NCI-H2107 (cell line): ENCODE measurements around the gene ARMCX4.
A peak's percentile ranks its signal among the peaks of the same experiment; 100 is the strongest.
"Not testable (repeated sequence)": the region's sequence is repeated elsewhere in the genome, so short reads cannot be mapped to it uniquely, and the experiment has no call there.

Source experiments
- DNase-seq: peaks from one replicate; lab custom pipeline; 2025; lab: John Stamatoyannopoulos, UW

Gene ARMCX4

DNA sequence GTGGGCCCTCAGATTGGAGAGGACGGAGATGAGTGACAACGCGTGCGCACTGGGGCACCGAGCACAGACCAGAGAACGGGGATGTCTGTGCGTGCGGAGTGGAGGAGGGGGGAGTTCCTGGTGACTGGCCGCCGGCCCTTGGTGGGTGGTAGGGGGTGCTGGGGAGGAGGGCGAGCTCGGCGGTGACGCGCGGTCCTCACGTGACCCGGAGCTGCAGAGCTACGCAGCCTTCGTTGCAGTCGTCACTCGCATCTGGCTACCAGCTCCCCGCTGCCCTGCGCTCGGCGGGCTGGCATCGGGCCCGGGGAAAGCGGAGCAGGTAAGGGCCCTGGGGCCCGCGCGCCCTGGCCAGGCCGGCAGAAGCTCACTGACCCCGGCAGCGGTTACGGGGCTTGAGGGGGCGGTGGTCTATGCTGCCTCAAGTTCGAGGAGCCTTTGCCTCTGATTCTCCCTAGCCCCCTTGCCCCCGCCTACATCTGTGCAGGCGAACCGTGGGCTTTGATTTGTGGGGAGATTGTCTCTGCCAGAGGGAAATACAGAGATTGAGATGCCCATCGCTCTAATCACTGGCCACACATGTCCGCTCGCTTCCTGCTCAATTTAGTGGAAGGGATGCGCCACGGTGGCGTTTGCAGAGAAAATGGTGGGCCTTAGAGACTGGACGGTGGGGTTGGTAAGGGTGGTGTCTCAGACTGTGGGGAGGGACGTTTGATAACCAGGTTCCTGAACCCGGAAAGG, at the start of gene ARMCX4:
TSS of gene ARMCX4 (plus strand) at position 245 of the 738 bp plus-strand sequence. CDS start 3,134 bp downstream, outside the sequence.
- DNase-seq: peak; percentile 48

DNA sequence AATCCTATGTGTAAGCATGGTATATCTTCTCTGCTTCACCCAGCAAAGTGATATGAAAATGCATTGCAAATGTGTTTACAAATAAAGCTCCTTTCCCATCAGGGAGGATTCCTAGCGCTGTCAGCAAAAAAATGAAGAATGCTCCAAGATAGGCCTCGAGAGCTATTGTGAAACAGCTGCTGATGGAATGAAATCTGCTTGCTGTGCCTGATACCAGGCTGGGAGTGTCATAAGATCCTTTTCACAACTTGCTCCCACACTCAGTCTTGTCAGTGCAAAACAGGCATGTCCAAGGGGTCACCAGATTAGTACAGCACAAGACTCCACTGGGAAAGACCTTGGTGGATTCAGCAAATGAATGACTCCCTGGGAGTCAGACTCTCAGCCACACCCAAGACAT, 43.2 kb upstream of the ARMCX4 start:
- DNase-seq: no peak

- DNase-seq: no peak
Observed at GRCh38 chrX:101449279-101449678, 36.0 kb upstream of the ARMCX4 start.

DNA sequence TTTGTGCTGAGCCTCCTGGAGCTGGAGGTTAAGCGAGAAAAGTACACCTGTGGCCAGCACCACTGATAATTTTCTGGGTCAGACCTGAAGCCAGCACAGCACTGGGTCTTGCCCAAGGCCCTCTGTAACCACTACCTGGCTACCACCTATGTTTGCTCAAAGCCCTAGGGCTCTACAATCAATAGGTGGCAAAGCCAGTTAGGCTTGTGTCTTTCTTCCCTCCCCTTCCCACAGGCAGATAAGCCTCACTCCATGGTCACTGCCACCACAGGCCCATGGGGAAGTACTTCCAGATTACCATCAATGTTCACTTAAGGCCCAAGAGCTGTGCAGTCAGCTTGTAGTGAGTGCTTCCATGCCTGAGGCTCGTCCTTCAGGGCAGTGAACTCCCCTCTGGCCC, 35.2 kb upstream of the ARMCX4 start:
- DNase-seq: no peak

- DNase-seq: no peak
Observed at GRCh38 chrX:101450961-101451360, 34.3 kb upstream of the ARMCX4 start.

DNA sequence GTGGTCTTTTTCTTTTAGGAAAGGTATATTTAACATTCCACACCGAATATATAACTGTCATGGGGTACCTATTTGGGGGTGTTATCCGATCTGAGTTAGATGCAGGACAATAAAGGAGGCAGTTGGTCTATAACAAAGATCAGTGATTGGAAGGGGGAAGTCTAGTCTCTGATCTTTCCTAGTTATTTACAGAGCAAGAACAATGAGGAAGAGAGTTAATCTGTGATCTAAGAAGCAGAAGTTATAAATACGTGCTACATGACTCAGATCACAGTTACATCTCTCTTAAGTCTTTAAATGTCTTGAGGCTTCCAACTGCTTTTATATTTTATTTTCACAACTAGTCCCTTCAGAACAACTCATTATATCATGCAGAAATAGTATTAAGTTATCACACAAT, 33.2 kb upstream of the ARMCX4 start:
- no peak for DNase-seq

DNA sequence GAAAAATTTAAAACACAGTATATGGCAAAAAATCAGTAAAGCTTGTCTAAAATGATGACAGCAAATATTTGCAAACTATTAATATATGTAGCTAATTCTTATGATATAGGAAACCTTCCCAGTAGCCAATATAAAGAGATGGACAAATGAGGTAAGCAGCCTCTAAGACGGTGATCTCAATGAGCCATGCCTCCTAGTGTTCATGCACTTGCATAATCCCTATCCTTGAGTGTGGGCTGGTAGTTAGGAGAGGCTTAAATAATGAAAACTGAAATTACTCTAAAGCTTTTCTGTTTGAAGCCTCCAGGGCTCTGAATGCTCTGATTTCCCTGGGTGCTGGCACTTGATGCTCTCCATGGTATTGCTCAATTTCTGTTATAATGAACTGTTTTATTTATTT, 24.6 kb upstream of the ARMCX4 start:
- DNase-seq: no peak

GRCh38 chrX:101462892-101463291, 22.4 kb upstream of the ARMCX4 start:
- peak; percentile 47 for DNase-seq

DNA sequence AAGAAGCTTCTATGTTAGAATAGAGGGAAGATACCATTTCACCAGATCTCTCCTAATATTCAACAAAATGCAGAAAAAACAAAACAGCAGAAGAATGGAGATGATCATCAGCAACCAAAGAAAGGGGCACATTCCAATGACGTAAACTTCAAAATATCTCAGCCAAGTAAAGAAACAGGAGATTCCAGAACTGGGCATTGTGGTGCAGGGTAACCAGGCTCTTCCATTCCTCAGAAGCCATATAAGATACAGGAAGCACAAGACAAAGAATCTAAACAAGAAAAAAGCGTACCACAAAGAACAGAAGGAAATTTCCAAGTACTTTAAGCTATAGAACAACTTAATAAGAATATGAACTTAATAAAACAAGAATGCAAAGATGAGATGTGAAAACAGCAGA, 6.9 kb upstream of the ARMCX4 start:
- DNase-seq: no peak

DNA sequence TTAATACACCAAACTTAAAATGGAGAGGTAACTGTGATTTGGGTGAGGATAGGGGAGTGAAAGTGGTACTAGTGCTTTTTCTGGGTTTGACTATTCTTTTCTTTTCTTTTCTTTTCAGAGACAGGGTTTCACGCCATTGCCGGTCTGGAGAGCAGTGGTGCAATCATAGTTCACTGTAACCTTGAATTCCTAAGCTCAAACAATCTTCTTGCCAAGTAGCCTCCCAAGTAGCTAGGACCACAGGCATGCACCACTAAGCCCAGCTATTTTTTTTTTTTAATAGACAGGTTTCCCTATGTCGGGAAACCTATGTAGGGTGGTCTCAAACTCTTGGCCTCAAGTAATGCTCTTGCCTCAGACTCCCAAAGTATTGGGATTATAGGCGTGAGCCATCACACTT, 3.0 kb upstream of the ARMCX4 start:
- DNase-seq: no peak

- no peak for DNase-seq
Observed at GRCh38 chrX:101483705-101484104, 1.6 kb upstream of the ARMCX4 start.

DNA sequence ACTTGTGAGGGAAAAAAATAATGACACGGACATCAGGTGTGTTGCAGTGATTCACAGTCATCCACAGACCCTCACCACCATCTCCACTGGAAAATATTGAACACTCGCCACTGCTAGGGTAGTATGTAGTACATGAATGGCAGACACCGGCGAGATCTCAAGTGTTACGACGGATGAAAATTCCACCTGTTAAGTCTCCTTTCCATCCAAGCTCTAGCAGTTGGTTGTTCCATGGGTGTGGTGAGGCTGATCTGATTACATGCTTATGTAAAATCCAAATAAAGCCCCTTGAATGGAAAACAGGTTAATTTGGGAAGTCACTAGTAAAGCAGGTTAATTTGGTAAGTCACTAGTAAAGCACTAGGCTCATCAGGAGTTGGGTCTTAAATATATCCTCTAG, 1.1 kb upstream of the ARMCX4 start:
- DNase-seq: no peak

- DNase-seq: no peak
Observed at GRCh38 chrX:101488796-101489195, 3.5 kb downstream of the ARMCX4 start.

DNA sequence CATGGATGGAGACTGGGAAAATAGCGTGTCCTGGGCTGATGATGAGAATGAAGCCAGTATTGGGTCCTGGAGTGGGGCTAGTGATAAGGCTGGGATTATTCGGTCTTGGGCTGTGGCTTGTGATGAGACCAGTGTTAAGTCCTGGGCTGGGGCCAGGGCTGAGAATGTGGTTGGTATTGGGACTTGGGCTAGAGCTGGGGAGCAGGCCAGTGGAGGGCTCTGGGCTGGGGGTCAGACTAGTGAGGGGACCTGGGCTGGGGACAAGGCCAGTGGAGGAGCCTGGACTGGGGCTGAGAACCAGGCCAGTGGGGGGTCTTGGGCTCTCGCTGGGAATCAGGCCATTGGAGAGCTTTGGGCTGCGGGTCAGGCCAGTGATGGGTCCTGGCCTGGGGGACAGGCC, 6.7 kb downstream of the ARMCX4 start:
- no peak for DNase-seq

DNA sequence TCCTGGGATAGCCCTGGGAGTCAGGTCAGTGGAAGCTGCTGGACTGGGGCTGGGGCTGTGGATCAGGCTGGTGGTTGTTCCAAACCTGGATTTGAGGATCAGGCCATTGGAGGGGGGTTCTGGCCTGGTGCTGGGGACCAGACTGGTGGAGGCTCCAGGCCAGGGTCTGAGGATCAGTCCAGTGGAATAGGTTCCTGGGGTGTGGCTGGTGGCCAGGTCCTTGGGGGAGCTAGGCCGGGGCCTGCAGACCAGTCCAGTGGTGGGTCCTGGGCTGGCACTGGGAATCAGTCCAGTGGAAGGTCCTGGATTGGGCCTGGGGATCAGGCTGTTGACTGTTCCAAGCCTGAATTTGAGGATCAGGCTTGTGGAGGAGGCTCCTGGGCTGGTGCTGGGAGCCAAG, 8.0 kb downstream of the ARMCX4 start:
- DNase-seq: no peak

DNA sequence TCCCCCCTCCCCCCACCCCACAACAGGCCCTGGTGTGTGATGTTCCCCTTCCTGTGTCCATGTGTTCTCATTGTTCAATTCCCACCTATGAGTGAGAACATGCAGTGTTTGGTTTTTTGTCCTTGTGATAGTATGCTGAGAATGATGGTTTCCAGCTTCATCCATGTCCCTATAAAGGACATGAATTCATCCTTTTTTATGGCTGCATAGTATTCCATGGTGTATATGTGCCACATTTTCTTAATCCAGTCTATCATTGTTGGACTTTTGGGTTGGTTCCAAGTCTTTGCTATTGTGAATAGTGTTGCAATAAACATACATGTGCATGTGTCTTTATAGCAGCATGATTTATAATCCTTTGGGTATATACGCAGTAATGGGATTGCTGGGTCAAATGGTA, 17.7 kb downstream of the ARMCX4 start:
- DNase-seq: not testable (repeated sequence)

DNA sequence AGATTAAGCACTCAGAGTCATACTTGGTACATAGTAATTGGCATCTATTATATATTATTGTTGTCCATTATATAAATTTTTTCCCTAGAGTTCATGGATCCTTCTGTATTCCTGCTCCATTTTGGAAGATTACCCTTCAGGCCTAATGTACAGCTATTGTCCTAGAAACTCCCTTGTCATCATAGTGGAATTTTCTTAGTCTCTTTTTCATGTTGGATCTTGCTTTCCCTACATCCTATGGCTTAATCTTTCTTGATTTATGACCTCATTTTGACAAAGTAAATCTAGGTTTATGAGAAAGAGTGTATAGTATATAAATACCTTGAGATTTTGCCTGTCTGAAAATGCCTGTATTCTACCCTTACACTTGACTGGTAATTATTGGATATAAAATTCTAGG, 22.1 kb downstream of the ARMCX4 start:
- no peak for DNase-seq

- no peak for DNase-seq
Observed at GRCh38 chrX:101507986-101508385, 22.7 kb downstream of the ARMCX4 start.

DNA sequence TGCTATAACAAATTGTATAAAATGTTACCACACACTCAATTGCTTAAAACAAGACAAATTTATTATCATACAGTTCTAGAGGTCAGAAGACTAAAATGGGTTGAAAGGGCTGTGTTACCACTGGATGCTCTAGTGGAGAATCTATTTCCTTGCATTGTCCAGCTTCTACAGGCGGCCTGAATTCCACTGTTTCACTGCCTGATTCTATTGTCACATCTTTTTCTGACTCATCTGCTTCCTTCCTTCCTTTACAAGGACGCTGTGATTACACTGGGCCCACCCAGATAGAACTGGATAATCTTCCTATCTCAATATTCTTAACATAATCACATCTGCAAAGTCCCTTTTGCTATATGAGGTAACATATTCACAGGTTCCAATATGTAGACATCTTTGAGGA, 45.7 kb downstream of the ARMCX4 start:
- DNase-seq: no peak
